GM23338 (cell line): ENCODE measurements around the gene STAU1. TPM values are rescaled to one million over a fixed set of nuclear protein-coding genes. Genes with fewer than 3 reads are reported as not detected.
A peak's percentile ranks its signal among the peaks of the same experiment; 100 is the strongest.
"Not testable (repeated sequence)": the region's sequence is repeated elsewhere in the genome, so short reads cannot be mapped to it uniquely, and the experiment has no call there.

Experiments used
- ATAC-seq: fragments of 200-7000 bp; cut with Tn5 transposase; 3 replicates; pipeline ENCODE4 v1.9.1; 2020
- DNase-seq: peaks from one replicate; pipeline ENCODE4 v3.0.0-alpha.2; 2015; ENCODE audit warnings: low spot score
- H2AFZ ChIP-seq: fragments of 200-600 bp; sonication (generic); 2 replicates; pipeline ENCODE4 v1.8.0; 2016; ENCODE audit warnings: antibody characterized with exemption, mild to moderate bottlenecking, moderate library complexity
- H3F3A ChIP-seq: fragments of 200-600 bp; sonication (generic); replicated peaks from 2 replicates; pipeline ENCODE4 v1.8.0; 2017; ENCODE audit warnings: antibody characterized with exemption, mixed run types, low read depth
- H3K27ac ChIP-seq: fragments of 200-600 bp; sonication (generic); 2 replicates; pipeline ENCODE4 v1.6.1; 2016; ENCODE audit warnings: low read depth
- H3K27me3 ChIP-seq: fragments of 200-600 bp; sonication (generic); 2 replicates; pipeline ENCODE4 v1.8.0; 2016; ENCODE audit warnings: mild to moderate bottlenecking, mixed run types, moderate library complexity; ENCODE audit not compliant: insufficient read depth
- H3K36me3 ChIP-seq: fragments of 200-600 bp; sonication (generic); 2 replicates; pipeline ENCODE4 v1.8.0; 2016; ENCODE audit warnings: mild to moderate bottlenecking; ENCODE audit not compliant: insufficient read depth
- H3K4me1 ChIP-seq: fragments of 200-600 bp; sonication (generic); 2 replicates; pipeline ENCODE4 v1.8.0; 2016; ENCODE audit warnings: mild to moderate bottlenecking, moderate library complexity; ENCODE audit not compliant: insufficient read depth
- H3K4me2 ChIP-seq: fragments of 200-600 bp; sonication (generic); 2 replicates; pipeline ENCODE4 v1.7.1; 2017; ENCODE audit warnings: mixed run types
- H3K4me3 ChIP-seq: fragments of 200-600 bp; sonication (generic); 2 replicates; pipeline ENCODE4 v1.6.1; 2016; ENCODE audit warnings: mixed run types
- H3K79me2 ChIP-seq: fragments of 200-600 bp; sonication (generic); replicated peaks from 2 replicates; pipeline ENCODE4 v1.8.0; 2017; ENCODE audit warnings: mild to moderate bottlenecking; ENCODE audit not compliant: insufficient read depth
- H3K9me2 ChIP-seq: fragments of 200-600 bp; sonication (generic); 2 replicates; pipeline ENCODE4 v1.8.0; 2017; ENCODE audit not compliant: insufficient read depth
- H4K20me1 ChIP-seq: fragments of 200-600 bp; sonication (generic); replicated peaks from 2 replicates; pipeline ENCODE4 v1.8.0; 2017; ENCODE audit warnings: mild to moderate bottlenecking; ENCODE audit not compliant: insufficient read depth
- H3K27ac Mint-ChIP-seq: 2 replicates; pipeline ENCODE4 v1.8.0; 2020; ENCODE audit warnings: inconsistent platforms, mild to moderate bottlenecking, moderate library complexity, mixed read lengths
- H3K27me3 Mint-ChIP-seq: 3 replicates; pipeline ENCODE4 v1.8.0; 2022; ENCODE audit warnings: low read depth, mild to moderate bottlenecking, moderate library complexity, mixed read lengths, inconsistent platforms; ENCODE audit not compliant: insufficient read depth, poor library complexity
- H3K36me3 Mint-ChIP-seq: 3 replicates; pipeline ENCODE4 v1.8.0; 2021; ENCODE audit warnings: low read depth, mild to moderate bottlenecking, inconsistent platforms, moderate library complexity, mixed read lengths
- H3K4me1 Mint-ChIP-seq: 3 replicates; pipeline ENCODE4 v1.8.0; 2020; ENCODE audit warnings: mild to moderate bottlenecking, inconsistent platforms, mixed read lengths
- H3K4me3 Mint-ChIP-seq: 3 replicates; pipeline ENCODE4 v1.8.0; 2021; ENCODE audit warnings: moderate library complexity, mild to moderate bottlenecking, inconsistent platforms, mixed read lengths
- H3K9me3 Mint-ChIP-seq: 3 replicates; pipeline ENCODE4 v1.8.0; 2020; ENCODE audit warnings: moderate library complexity, mild to moderate bottlenecking, inconsistent platforms, mixed read lengths
- CREB1 ChIP-seq: fragments of 250-450 bp; sonication (Bioruptor Pico); IDR thresholded peaks from 2 replicates; pipeline ENCODE4 v1.5.0; 2020; ENCODE audit warnings: low read depth, mild to moderate bottlenecking, moderate library complexity
- EZH2 ChIP-seq: fragments of 200-600 bp; sonication (generic); IDR thresholded peaks from one replicate; pipeline ENCODE4 v1.8.0; 2017; ENCODE audit warnings: antibody characterized with exemption, mild to moderate bottlenecking, low read depth; ENCODE audit not compliant: unreplicated experiment
- JUNB ChIP-seq: IDR thresholded peaks from one replicate; pipeline ENCODE4 v1.6.1; 2016; ENCODE audit warnings: antibody characterized with exemption; ENCODE audit not compliant: unreplicated experiment
- NANOG ChIP-seq: IDR thresholded peaks from 2 replicates; pipeline ENCODE4 v1.6.1; 2016; ENCODE audit warnings: antibody characterized with exemption, borderline replicate concordance
- POLR2AphosphoS5 ChIP-seq: IDR thresholded peaks from 2 replicates; pipeline ENCODE4 v1.6.1; 2016; ENCODE audit warnings: antibody characterized with exemption, low read depth
- ZNF114 ChIP-seq: fragments of 250-450 bp; sonication (Bioruptor Pico); IDR thresholded peaks from 2 replicates; pipeline ENCODE4 v1.5.0; 2020; ENCODE audit warnings: mild to moderate bottlenecking, moderate library complexity
- ZNF331 ChIP-seq: fragments of 250-450 bp; sonication (Bioruptor Pico); IDR thresholded peaks from 2 replicates; pipeline ENCODE4 v1.5.0; 2020; ENCODE audit warnings: low read depth, mild to moderate bottlenecking, moderate library complexity
- polyA plus RNA-seq: library from polyadenylated mRNA; unstranded; fragments of >200 nt; fragmentation: Nextera tagmentation; extraction: Ambion mirVana; gene quantifications from 2 replicates; pipeline ENCODE4 v1.2.1, GENCODE V29; 2016
- total RNA-seq: library from RNA; depleted of rRNA; stranded (reverse); fragments of >200 nt; shearing (Covaris generic); gene quantifications from 2 replicates; pipeline ENCODE4 v1.2.3, GENCODE V29; 2014
- TF ChIP-seq, protein P1 (sequence below): IDR thresholded peaks from 2 replicates; pipeline ENCODE4 v1.6.1; 2016; ENCODE audit warnings: antibody characterized with exemption
- TF ChIP-seq, protein P2 (sequence below): IDR thresholded peaks from one replicate; pipeline ENCODE4 v1.6.1; 2018; ENCODE audit warnings: antibody characterized with exemption; ENCODE audit not compliant: unreplicated experiment
- TF ChIP-seq, protein P3 (sequence below), 2 experiments: fragments of 200-600 bp in 1 of 2; sonication (generic) in 1 of 2; conservative IDR thresholded peaks; 2 replicates each; pipeline versions ENCODE4 v1.5.1 to v1.6.1; 2016 to 2017; ENCODE audit warnings: antibody characterized with exemption in 2 of 2, low read depth in 2 of 2, mild to moderate bottlenecking in 2 of 2, moderate library complexity in 1 of 2

Gene STAU1
- total and polyA plus RNA-seq, 2 experiments from 2014 or later, result 102 TPM

DNA sequence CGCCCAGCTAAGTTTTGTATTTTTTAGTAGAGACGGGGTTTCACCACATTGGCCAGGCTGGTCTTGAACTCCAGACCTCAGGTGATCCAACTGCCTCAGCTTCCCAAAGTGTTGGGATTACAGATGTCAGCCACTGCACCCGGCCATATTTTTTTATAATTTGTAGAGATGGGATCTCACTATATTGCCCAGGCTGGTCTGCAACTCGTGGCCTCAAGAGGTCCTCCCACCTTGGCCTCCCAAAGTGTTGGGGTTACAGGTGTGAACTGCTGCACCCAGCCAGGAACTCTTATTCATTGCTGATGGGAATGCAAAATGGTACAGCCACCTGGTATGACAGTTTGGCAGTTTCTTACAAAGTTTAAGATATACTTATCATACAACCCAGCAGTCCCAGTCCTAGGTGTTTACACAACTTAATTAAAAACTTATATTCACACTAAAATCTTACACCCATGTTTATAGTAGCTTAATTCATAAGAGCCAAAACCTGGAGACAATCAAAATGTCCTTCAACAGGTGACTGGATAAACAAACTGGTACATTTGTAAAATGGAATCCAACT lies 11.7 kb upstream of the STAU1 start (continued):
- TF ChIP-seq, protein P1, sequence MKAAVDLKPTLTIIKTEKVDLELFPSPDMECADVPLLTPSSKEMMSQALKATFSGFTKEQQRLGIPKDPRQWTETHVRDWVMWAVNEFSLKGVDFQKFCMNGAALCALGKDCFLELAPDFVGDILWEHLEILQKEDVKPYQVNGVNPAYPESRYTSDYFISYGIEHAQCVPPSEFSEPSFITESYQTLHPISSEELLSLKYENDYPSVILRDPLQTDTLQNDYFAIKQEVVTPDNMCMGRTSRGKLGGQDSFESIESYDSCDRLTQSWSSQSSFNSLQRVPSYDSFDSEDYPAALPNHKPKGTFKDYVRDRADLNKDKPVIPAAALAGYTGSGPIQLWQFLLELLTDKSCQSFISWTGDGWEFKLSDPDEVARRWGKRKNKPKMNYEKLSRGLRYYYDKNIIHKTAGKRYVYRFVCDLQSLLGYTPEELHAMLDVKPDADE, result no peak
- no peak for TF ChIP-seq CREB1 (CRISPR knock-in tag)
- no peak for TF ChIP-seq JUNB
- no peak for TF ChIP-seq EZH2
- TF ChIP-seq POLR2AphosphoS5, result no peak
- TF ChIP-seq ZNF114 (CRISPR knock-in tag), result no peak
- TF ChIP-seq ZNF331 (CRISPR knock-in tag), result no peak
- TF ChIP-seq, protein P2, sequence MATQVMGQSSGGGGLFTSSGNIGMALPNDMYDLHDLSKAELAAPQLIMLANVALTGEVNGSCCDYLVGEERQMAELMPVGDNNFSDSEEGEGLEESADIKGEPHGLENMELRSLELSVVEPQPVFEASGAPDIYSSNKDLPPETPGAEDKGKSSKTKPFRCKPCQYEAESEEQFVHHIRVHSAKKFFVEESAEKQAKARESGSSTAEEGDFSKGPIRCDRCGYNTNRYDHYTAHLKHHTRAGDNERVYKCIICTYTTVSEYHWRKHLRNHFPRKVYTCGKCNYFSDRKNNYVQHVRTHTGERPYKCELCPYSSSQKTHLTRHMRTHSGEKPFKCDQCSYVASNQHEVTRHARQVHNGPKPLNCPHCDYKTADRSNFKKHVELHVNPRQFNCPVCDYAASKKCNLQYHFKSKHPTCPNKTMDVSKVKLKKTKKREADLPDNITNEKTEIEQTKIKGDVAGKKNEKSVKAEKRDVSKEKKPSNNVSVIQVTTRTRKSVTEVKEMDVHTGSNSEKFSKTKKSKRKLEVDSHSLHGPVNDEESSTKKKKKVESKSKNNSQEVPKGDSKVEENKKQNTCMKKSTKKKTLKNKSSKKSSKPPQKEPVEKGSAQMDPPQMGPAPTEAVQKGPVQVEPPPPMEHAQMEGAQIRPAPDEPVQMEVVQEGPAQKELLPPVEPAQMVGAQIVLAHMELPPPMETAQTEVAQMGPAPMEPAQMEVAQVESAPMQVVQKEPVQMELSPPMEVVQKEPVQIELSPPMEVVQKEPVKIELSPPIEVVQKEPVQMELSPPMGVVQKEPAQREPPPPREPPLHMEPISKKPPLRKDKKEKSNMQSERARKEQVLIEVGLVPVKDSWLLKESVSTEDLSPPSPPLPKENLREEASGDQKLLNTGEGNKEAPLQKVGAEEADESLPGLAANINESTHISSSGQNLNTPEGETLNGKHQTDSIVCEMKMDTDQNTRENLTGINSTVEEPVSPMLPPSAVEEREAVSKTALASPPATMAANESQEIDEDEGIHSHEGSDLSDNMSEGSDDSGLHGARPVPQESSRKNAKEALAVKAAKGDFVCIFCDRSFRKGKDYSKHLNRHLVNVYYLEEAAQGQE, result no peak

DNA sequence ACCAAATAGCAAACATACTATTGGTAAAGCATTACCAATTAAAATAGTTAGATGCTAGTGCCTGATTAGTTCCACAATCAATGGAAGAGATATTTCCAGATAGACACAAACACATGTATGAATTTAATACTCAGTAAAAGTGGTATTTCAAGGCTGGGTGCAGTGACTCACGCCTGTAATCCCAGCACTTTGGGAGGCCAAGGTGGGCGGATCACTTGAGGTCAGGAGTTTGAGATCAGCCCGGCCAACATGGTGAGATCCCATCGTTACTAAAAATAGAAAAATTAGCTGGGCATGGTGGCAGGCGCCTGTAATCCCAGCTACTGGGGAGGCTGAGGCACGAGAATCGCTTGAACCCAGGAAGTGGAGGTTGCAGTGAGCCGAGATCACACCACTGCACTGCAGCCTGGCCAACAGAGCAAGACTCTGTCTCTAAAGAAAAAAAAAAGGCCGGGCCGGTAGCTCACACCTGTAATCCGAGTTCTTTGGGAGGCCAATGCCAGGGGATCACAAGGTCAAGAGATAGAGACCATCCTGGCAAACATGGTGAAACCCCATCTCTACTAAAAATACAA lies 4.9 kb upstream of the STAU1 start:
- not testable (repeated sequence) for H3K79me2 ChIP-seq, H3K4me3 ChIP-seq, H3K4me3 Mint-ChIP-seq, H3K27me3 ChIP-seq, H3F3A ChIP-seq, H3K36me3 Mint-ChIP-seq, H3K27me3 Mint-ChIP-seq, H3K4me2 ChIP-seq, H3K36me3 ChIP-seq, ATAC-seq, DNase-seq, H3K27ac ChIP-seq, H4K20me1 ChIP-seq, H3K27ac Mint-ChIP-seq, H3K4me1 Mint-ChIP-seq, H3K9me2 ChIP-seq, H3K9me3 Mint-ChIP-seq, H3K4me1 ChIP-seq
- peak overlapping the region; percentile 92 for H2AFZ ChIP-seq

DNA sequence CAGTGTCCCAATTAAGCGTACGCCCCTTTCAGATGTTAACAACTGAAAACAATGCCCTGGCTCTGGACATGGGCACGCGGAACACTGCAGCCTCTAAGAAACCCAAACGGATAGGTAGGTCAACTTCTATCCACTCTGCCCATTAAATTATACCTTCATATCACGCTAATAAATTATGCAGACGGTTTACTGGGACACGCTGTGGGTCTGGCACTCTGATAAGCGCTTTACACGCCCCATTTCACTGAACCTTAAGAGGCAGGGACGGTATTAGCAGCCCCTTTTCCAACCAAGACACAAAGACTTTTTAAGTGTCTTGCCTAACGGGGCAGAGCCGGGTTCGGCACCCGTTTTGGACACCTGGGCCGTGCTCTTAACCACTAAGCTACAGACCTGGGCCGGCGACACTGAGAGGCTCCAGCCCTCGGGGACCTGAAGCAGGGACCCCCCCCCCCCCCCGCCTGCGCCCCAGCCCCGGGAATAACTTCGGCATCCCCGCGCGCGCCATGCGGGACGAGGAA lies 744 bp downstream of the STAU1 start:
- Mint-ChIP-seq H3K27ac (peak overlapping the region; percentile 61), H3K4me1 (peaks cover 24% of the 10 kb centered on the region), H3K4me3 (peak overlapping the region; percentile 97), H3K27me3 (peaks cover 7% of the 10 kb centered on the region), H3K36me3 (peaks cover 6% of the 10 kb centered on the region; the same call in 2 of the 3 replicates), H3K9me3 (peaks cover 3% of the 10 kb centered on the region; the same call in 1 of the 3 replicates)
- peak; percentile 58 for DNase-seq
- Histone ChIP-seq H3K4me3 (peak overlapping the region; percentile 89), H3K27me3 (no peaks in the 10 kb centered on the region), H3K79me2 (peaks cover 51% of the 10 kb centered on the region), H3K27ac (no peak overlapping the region), H3F3A (no peaks in the 10 kb centered on the region), H3K4me1 (peaks cover 9% of the 10 kb centered on the region), H3K36me3 (no peaks in the 10 kb centered on the region), H4K20me1 (peaks cover 44% of the 10 kb centered on the region), H2AFZ (no peak overlapping the region), H3K9me2 (no peaks in the 10 kb centered on the region), H3K4me2 (peak overlapping the region; percentile 92)
- peak; percentile 23 for ATAC-seq
- TF ChIP-seq, protein P3, sequence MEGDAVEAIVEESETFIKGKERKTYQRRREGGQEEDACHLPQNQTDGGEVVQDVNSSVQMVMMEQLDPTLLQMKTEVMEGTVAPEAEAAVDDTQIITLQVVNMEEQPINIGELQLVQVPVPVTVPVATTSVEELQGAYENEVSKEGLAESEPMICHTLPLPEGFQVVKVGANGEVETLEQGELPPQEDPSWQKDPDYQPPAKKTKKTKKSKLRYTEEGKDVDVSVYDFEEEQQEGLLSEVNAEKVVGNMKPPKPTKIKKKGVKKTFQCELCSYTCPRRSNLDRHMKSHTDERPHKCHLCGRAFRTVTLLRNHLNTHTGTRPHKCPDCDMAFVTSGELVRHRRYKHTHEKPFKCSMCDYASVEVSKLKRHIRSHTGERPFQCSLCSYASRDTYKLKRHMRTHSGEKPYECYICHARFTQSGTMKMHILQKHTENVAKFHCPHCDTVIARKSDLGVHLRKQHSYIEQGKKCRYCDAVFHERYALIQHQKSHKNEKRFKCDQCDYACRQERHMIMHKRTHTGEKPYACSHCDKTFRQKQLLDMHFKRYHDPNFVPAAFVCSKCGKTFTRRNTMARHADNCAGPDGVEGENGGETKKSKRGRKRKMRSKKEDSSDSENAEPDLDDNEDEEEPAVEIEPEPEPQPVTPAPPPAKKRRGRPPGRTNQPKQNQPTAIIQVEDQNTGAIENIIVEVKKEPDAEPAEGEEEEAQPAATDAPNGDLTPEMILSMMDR (conservative IDR thresholded peaks at IDR 0.05; ENCODE audit: low read depth in 2 of 2), result no peak
- no peak for TF ChIP-seq CREB1 (CRISPR knock-in tag)
- TF ChIP-seq ZNF331 (CRISPR knock-in tag), result no peak
- no peak for TF ChIP-seq POLR2AphosphoS5
- no peak for TF ChIP-seq NANOG
